Activated CD4-positive, alpha-beta T cell treated with anti-CD3 and anti-CD28 coated beads for 1 hour (primary cell): ENCODE measurements around the gene PSMG3.

ENCODE experiments used
- DNase-seq: peaks from one replicate; pipeline ENCODE4 v3.0.0-alpha.2; 2020

Gene PSMG3

GRCh38 chr7:1578513-1578912, 8.7 kb upstream of the PSMG3 start:
- no peak for DNase-seq

GRCh38 chr7:1576521-1577253, 6.9 kb upstream of the PSMG3 start:
- no peak for DNase-seq

DNA sequence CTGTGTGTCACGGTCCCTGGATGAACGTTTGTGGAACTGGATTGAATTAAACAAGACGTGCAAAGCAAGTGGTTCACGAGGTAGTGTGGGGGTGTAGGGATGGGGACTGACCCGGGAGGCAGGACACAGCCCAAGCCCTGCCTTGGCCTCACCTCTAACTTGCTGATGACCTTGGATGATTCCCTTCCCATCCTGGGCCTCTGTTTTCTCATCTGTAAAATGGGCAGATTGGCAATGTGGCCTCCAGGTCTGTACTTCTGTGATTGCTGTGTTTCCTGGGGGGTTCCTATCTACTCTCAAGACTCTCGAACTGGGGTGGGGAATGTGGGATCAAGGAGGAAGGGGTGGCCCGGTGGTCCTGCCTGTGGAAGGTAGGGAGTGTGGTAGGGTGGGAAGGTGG, 6.0 kb upstream of the PSMG3 start:
- DNase-seq: no peak

GRCh38 chr7:1572111-1572822, 2.4 kb upstream of the PSMG3 start:
- no peak for DNase-seq

DNA sequence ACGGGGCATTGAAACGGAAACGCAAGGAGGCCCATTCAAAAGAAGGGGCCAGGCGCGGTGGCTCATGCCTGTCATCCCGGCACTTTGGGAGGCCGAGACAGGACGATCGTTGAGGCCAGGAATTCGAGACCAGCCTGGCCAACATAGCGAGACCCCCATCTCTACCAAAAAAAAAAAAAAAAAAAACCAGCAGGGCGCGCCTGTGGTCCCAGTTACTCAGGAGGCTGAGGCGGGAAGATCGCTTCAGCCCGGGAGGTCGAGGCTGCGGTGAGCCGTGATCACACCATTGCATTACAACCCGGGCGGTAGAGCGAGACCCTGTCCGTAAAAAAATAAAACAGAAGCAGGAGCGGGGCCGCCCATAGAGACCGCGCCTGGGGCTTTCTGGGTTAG, 396 bp downstream of the PSMG3 start:
- DNase-seq: no peak

- DNase-seq: no peak
Observed at GRCh38 chr7:1569016-1569415, 816 bp downstream of the PSMG3 start.

DNA sequence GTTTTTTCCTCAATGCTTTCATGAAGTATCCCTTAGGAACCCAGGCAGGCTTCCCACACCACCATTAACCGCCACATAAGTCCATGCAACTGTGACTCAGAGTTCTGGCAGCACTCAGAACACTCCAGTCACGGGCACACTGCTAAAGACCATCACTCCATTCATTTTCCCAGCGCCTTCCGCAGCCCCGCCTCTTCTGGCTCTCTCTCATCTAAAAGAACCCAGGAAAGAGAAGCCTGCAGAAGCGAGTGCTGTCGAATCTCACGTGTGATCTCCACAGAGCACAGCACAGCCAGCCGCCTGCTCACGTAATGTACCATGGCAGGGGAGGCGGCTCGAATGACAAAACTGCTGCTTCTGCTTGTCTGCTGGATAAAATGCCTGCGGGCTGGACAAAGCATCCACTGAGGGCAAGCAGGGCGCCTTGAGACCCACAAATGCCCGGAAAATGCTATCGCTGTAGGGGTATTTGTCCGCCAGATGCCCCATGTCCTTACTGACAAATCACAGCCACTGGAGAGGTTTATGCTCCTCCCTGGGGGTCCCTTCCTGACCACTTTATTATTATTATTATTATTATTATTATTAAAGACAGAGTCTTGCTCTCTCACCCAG, 1.8 kb downstream of the PSMG3 start:
- DNase-seq: no peak

- DNase-seq: no peak
Observed at GRCh38 chr7:1567049-1567771, 2.6 kb downstream of the PSMG3 start.

DNA sequence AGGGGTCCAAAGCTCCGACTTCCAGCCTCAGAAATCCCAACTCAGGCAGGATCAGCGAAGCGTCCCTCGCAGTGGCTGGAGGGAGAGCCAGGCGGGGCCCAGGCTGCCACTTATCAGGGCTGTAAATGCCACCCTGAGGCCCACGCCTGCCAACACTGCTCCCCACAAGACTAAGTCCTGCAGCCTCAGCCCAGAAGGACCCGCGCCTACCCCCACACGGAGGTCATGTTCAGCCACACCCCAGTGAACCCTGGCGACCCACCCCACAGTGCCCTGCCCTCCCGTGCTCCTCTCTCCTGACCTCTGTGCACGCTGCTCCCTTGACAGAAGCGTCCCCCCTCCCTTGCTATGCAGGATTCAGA, 3.2 kb downstream of the PSMG3 start:
- DNase-seq: no peak

GRCh38 chr7:1564603-1565022, 5.2 kb downstream of the PSMG3 start:
- DNase-seq: no peak

DNA sequence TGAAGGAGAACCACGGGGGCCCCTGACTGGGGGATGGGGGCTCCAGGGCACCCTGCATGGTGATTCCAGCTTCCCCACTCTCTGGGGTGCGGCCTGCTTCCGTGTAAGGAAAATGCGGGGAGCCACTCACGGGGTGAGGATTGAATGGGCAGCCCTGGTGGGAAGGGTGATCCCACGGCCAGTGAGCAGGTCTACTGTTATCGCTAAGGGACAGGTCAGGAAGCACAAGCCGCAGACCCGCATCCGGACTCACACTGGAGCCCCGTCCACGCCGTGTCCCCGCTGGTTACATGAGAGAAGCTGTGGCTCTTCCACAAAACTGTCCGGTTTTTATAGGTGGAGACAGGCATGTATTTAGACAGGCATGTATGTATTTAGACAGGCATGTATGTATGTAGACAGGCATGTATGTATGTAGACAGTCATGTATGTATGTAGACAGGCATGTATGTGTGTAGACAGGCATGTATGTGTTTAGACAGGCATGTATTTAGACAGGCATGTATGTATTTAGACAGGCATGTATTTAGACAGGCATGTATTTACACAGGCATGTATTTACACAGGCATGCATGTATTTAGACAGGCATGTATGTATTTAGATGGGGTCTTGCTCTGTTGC, 5.7 kb downstream of the PSMG3 start:
- DNase-seq: no peak

GRCh38 chr7:1562597-1563051, 7.2 kb downstream of the PSMG3 start:
- DNase-seq: no peak

- DNase-seq: no peak
Observed at GRCh38 chr7:1562116-1562515, 7.7 kb downstream of the PSMG3 start.

DNA sequence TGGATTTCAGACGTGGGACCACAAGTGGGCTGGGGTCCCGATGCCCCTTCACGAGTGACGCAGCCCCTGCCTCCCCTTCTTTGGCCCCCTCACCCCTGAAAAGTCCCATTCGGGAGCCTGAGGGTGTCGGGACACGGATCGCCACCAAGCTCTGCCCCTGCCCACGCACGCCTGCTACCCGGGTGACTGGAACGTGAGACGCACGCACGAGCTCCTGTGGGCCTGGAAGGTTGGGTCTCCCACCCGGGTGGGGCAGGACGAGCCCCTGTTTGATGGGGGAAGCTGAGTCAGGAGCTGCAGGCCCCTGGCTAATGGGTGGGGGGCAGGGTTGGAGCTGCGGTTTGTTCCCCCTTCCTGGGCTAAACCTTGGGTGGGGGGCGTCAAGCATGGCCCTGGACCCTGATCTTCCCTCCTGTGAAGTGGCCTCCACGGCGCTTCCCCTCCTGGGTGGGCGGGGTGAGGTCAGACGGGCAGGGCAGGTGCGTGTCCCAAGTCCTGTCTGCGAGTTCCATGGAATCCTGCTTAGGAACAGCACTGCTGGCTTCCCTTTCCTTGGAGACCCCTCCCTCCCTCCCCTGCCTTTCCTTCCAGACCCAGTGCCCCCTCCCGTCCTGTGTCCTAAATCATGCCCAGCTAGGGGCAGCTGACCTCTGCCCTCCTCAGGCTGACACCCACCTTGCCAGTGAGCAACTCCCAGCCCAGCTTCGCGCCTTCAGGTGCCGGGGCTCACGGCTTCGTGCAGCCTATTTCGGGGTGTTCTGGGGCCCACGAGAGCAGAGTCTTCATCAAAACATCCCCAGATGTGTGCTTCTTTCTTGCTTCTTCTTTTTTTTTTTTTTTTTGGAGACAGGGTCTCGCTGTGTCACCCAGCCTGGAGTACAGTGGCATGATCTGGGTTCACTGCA, 8.5 kb downstream of the PSMG3 start:
- no peak for DNase-seq

DNA sequence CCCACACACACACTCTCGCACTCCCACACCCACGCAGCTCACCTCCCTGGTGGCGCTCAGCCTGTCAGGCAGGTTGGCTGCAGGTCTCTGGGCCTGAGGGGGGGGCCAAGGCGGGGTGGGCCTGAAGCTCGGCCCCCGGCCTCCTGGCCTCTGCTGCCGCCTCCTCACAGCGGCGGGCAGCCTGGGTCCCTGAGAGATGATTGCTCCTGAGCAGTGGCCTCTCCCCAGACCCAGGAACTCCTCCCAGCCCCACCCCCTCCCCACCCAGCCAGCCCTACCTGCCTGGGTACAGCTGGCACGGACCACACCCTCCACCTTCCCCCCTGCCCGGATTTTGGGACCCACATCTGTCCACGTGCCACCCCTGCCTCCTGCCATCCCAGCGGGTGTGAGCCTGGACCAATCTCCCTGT, 9.2 kb downstream of the PSMG3 start:
- no peak for DNase-seq

DNA sequence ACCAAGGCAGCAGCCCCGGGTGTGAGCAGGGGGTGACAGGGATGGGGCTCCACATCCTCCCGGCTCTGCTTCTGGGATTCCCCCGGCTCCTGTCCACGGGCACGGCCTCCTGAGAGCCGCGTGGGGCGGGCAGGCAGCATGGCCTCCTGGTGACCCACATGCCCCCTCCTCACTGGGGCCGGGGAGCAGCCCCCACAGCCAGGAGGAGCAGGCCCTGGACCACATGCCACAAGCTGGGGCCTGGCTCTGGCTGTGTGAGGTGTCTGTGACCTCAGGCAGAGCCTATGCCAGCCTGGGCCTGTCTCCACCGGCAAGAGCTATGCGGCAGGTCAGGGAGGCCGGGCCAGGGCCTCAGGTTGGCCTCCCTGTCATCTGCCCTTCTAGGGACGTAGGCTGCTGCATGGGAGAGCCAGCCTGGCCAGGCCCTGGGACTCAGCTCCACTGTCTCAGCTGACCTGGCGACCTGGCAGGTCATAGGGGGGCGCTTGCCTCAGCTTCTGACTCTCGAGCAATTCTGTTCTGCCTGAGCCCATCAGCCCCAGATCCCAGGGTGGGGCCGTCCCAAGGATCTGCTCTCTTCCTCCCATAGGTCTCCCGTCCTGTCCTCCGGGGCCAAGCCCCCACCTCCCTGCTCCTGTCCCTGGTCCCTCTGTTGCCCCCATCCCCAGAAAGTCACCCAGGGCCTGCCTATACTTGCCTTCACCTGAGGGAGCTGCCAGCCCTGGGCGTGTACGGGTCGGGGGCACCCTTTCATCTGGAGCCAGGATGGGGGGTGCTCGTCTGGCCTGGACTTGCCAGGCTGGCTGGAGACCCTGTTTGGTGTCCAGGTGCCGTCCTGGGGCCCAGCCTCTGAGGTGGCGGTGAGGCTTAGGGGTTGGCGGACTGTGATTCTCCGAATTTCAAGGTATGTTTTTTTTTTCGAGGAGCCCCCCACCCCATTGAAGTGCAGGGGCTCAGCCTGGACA, 9.9 kb downstream of the PSMG3 start:
- DNase-seq: no peak

GRCh38 chr7:1558841-1559625, 10.8 kb downstream of the PSMG3 start:
- no peak for DNase-seq

DNA sequence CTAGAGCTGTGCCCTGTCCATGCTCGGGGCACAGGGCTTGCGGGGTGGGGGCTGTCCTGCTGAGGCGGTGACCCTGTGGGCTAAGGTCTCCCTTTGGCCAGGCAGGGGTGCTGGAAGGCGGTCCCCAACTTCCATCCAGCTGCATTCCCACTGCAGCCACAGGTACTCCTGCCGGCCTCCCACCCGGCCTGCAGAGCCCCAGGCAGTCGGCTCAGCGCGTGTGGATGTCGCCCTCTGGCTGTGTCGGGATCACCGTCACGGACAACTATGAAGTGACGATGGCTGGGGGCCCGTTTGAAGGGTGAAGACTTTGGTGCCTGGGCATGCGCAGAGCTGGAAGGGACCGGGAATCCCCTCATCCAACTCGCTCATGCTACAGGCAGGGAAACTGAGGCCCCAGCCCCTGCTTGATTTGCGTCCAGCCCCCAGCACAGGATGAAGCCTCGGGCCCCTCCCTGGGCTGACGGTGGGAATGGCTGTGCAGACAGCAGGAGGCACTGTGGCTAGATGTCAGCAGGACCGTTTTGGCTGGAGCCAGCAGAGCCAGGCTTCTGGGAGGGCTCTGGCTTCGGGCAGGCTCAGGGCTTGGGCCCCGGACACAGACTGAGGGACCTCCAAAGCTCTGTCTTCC, 11.5 kb downstream of the PSMG3 start:
- no peak for DNase-seq

DNA sequence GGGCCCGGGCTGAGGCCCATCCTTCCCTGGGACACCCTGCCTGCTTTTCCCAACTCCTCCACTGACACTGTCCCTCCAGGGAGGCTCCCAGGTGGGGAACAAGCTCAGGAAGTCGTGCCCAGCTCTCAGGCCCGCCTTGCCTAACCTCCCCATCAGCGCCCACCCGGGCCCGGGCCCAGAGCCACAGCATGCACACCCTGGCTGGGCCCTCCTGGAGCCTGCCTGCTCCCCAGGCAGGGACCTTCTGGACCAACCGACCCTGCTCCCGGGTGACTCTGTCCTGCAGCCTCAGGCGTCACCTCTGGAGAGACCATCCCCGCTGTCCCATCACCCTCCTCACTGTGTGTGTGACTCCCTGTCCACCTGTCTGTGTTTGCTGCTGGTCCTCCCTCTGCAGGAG, 12.1 kb downstream of the PSMG3 start:
- DNase-seq: no peak
